ENCODE measurements around the gene FIGN.

FIGN gene

DNA sequence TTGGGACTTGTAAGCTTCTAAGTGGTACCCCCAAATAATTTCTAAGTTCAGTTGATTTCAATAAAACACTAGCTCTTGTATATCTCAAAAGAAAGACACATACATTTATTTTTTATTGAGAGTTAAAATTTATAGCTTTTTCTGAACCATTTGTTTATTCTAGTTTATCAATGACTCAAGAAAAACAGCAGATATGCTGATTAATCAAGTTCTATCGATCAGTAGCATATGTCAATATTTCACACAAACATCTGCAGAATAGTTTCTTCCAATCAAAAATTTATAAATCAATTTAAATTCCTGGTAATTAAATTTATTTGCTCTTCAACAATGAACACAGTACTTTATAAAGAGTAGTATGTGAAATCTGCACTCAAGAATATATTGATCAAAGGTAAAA, 5.3 kb downstream of the FIGN start:
- TF ChIP-seq, protein P1, sequence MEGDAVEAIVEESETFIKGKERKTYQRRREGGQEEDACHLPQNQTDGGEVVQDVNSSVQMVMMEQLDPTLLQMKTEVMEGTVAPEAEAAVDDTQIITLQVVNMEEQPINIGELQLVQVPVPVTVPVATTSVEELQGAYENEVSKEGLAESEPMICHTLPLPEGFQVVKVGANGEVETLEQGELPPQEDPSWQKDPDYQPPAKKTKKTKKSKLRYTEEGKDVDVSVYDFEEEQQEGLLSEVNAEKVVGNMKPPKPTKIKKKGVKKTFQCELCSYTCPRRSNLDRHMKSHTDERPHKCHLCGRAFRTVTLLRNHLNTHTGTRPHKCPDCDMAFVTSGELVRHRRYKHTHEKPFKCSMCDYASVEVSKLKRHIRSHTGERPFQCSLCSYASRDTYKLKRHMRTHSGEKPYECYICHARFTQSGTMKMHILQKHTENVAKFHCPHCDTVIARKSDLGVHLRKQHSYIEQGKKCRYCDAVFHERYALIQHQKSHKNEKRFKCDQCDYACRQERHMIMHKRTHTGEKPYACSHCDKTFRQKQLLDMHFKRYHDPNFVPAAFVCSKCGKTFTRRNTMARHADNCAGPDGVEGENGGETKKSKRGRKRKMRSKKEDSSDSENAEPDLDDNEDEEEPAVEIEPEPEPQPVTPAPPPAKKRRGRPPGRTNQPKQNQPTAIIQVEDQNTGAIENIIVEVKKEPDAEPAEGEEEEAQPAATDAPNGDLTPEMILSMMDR (IDR thresholded peaks at IDR 0.05): no peak

DNA sequence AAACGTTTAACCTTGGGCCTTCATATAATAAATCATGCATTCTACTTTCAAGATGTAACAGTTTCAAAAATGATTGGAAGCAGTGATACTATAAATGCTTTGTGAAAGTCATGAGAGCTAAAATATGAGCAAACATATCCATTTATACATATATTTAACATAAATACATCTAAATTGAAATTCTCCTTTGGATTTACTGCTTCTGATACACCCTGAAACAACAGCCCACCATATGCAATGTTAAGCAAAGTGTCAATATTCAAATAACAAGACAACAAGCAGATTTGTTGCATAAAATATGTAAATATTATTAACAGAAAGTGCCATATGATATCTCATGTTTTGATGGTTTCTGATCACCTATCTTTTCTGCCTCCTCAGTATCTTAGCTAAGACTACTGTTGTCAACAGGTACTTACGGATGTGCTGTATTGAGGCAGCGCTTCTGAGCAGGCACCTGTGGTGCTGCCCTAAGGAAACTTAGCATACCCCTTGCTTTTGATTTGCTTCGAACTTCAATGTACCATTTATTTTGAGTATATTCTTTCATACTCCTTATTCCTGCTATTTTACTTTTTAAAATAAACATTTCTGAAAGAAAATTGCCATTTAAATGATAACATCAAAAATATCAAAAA, 6.1 kb downstream of the FIGN start:
- TF ChIP-seq, protein P1 (IDR thresholded peaks at IDR 0.05): no peak

- TF ChIP-seq, protein P1 (IDR thresholded peaks at IDR 0.05): no peak
These were observed 11.9 kb downstream of the FIGN start for GRCh38 chr2:163723881-163724280.

DNA sequence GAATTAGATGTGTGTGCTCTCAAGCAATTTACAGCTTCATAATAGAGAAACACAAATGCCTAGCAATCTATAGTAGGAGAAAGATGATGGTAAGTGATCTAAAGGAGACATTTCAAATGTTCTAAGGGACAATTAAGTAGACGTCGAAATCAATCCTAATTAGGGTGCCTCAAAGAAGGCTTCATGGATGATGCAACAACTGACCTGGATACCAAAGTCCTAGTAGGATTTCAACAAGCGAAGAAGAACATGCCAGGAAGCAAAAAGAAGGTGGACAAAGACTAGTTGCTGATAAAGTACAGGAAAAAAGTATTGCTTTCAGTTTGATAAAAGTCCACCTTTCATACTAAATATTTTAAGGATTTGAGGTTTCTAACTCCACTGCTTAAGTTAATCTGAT, 12.5 kb downstream of the FIGN start:
- TF ChIP-seq, protein P1 (IDR thresholded peaks at IDR 0.05): no peak

GRCh38 chr2:163719331-163719730, 16.5 kb downstream of the FIGN start:
- TF ChIP-seq, protein P1 (IDR thresholded peaks at IDR 0.05): no peak

GRCh38 chr2:163717993-163718680, 17.7 kb downstream of the FIGN start:
- TF ChIP-seq, protein P1 (IDR thresholded peaks at IDR 0.05): no peak

DNA sequence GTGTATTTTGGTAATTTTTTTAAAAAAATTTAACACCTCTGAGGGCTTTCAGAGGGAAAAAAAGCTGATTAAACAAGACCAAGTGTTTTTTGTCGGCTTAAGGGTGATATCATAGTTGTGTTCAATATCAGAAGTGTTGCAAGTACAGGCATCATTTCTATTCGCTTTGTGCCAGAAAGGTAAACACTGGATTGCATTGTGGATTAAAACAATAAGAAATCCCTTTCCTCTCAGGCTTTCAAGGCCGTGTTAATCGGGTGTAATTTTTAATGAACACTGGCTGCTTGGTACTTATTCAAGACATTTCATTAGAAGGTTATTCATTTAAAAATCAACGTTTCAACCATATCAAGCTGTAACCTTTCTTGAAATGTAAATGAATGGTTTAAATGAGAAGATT, 18.3 kb downstream of the FIGN start:
- TF ChIP-seq, protein P1 (IDR thresholded peaks at IDR 0.05): no peak

All from LNCAP (cell line).